ENCODE data around the gene RIPK4. TPM values are rescaled to one million over a fixed set of nuclear protein-coding genes. Genes with fewer than 3 reads are reported as not detected.

The RIPK4 gene
- total RNA-seq, 2 experiments from 2014 or later, result 0.56 to 0.64 TPM

- intact Hi-C loops (cut with DNase I, micrococcal nuclease), result no loop called here
- Mint-ChIP-seq H3K36me3 (ENCODE audit: low read depth) (no peaks in the 10 kb centered on the region), H3K4me1 (no peaks in the 10 kb centered on the region), H3K9me3 (ENCODE audit: low read depth) (no peaks in the 10 kb centered on the region), H3K27me3 (peaks cover 14% of the 10 kb centered on the region), H3K27ac (no peak overlapping the region), H3K4me3 (no peak overlapping the region)
- ChIA-PET CTCF (no interaction called here), POLR2A (no interaction called here)
- no peak for DNase-seq
- no peak for ATAC-seq
Measured at GRCh38 chr21:41691205-41692184, 75.4 kb downstream of the RIPK4 start.

Small RNAs within 50 kb of the gene (microRNA-seq; reads per million reads assigned to microRNA genes)
- not detected for gene MIR6814 (ENCODE audit: borderline replicate concordance)

Other genes starting within 250 kb of the RIPK4 start
- 10 to 100 TPM; 11.8 to 13.0 TPM for gene PRDM15, start 112.3 kb upstream of the RIPK4 start, total RNA-seq
- gene C2CD2, start 187.0 kb upstream of the RIPK4 start, total RNA-seq, result 1 to 10 TPM; 6.8 to 7.3 TPM
- 10 to 100 TPM; 30.7 to 32.9 TPM for gene ZBTB21, start 243.3 kb upstream of the RIPK4 start, total RNA-seq